Hematopoietic multipotent progenitor cell treated with erythropoietin and hydrocortisone succinate and interleukin-3 and kit ligand, for 15 days (in vitro differentiated cells): ENCODE results near the gene SPATC1L.
"Not testable (repeated sequence)": the region's sequence is repeated elsewhere in the genome, so short reads cannot be mapped to it uniquely, and the experiment has no call there.

ENCODE experiments used
- DNase-seq: peaks from one replicate; pipeline ENCODE4 v3.0.0-alpha.2; 2015; ENCODE audit warnings: low spot score

The SPATC1L gene

GRCh38 chr21:46200877-46201803 is 16.9 kb upstream of the SPATC1L start:
- DNase-seq, result not testable (repeated sequence)

GRCh38 chr21:46199436-46200373 is 15.4 kb upstream of the SPATC1L start:
- peak; percentile 48 for DNase-seq

GRCh38 chr21:46196733-46197132 is 12.5 kb upstream of the SPATC1L start:
- no peak for DNase-seq

GRCh38 chr21:46195595-46196195 is 11.4 kb upstream of the SPATC1L start:
- no peak for DNase-seq

GRCh38 chr21:46194374-46195334 is 10.4 kb upstream of the SPATC1L start:
- no peak for DNase-seq

GRCh38 chr21:46193829-46194373 is 9.6 kb upstream of the SPATC1L start:
- no peak for DNase-seq

- DNase-seq, result no peak
These were observed 7.7 kb upstream of the SPATC1L start for GRCh38 chr21:46191686-46192575.

GRCh38 chr21:46191257-46191685 is 7.0 kb upstream of the SPATC1L start:
- no peak for DNase-seq

GRCh38 chr21:46190491-46191131 is 6.4 kb upstream of the SPATC1L start:
- no peak for DNase-seq

GRCh38 chr21:46189959-46190490 is 5.8 kb upstream of the SPATC1L start:
- no peak for DNase-seq

GRCh38 chr21:46189213-46189958 is 5.1 kb upstream of the SPATC1L start:
- DNase-seq, result no peak

GRCh38 chr21:46188226-46189212 is 4.3 kb upstream of the SPATC1L start:
- peak; percentile 13 for DNase-seq

GRCh38 chr21:46187814-46188213 is 3.6 kb upstream of the SPATC1L start:
- DNase-seq, result no peak

- no peak for DNase-seq
These were observed 3.0 kb upstream of the SPATC1L start for GRCh38 chr21:46187261-46187660.

- DNase-seq, result no peak
These were observed 1.5 kb upstream of the SPATC1L start for GRCh38 chr21:46185716-46186115.

- DNase-seq, result peak; percentile 16
These were observed 631 bp upstream of the SPATC1L start for GRCh38 chr21:46184625-46185555.
